A673 (cell line): ENCODE data around the gene ABCA2.

Source experiments
- EZH2 ChIP-seq: fragments of 200-600 bp; sonication (generic); IDR thresholded peaks from 2 replicates; pipeline ENCODE4 v1.6.1; 2017; ENCODE audit warnings: borderline replicate concordance, low read depth, mild to moderate bottlenecking, mixed read lengths, antibody characterized with exemption, low read length; ENCODE audit not compliant: poor library complexity, severe bottlenecking
- TF ChIP-seq, protein P1 (sequence below): fragments of 300-800, 200-600 bp; sonication (generic); conservative IDR thresholded peaks from 2 replicates; pipeline ENCODE4 v1.5.1; 2017; ENCODE audit warnings: low read depth, mild to moderate bottlenecking, antibody characterized with exemption, low read length, moderate library complexity, mixed read lengths

DNA sequence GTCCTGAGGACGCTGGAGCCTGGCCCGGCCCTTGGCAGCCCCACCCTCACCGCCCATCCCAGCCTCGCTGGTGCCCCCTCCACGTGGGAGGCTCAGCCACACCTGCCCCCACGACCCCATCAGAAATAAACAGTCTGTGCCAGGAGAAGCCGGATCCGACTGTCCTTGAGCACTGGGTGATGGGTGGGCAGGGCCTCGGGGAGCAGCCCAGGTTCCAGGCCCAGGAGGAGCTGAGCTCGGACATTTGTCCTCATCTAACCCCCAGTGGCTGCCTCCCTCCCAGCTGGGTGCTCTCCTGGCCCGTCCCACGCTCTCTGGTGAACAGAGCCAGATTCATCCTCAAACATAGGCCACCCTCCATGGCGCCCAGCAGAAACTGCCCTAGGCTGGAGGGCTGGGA is 55.3 kb downstream of the ABCA2 start:
- TF ChIP-seq, protein P1, sequence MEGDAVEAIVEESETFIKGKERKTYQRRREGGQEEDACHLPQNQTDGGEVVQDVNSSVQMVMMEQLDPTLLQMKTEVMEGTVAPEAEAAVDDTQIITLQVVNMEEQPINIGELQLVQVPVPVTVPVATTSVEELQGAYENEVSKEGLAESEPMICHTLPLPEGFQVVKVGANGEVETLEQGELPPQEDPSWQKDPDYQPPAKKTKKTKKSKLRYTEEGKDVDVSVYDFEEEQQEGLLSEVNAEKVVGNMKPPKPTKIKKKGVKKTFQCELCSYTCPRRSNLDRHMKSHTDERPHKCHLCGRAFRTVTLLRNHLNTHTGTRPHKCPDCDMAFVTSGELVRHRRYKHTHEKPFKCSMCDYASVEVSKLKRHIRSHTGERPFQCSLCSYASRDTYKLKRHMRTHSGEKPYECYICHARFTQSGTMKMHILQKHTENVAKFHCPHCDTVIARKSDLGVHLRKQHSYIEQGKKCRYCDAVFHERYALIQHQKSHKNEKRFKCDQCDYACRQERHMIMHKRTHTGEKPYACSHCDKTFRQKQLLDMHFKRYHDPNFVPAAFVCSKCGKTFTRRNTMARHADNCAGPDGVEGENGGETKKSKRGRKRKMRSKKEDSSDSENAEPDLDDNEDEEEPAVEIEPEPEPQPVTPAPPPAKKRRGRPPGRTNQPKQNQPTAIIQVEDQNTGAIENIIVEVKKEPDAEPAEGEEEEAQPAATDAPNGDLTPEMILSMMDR: no peak
- TF ChIP-seq EZH2: no peak
